Measurements from ENCODE around the gene STK35. TPM values are rescaled to one million over a fixed set of nuclear protein-coding genes. Genes with fewer than 3 reads are reported as not detected.

Gene STK35
- polyA plus RNA-seq, 3 donors: 1.2 to 9.3 (median 2.0) TPM

DNA sequence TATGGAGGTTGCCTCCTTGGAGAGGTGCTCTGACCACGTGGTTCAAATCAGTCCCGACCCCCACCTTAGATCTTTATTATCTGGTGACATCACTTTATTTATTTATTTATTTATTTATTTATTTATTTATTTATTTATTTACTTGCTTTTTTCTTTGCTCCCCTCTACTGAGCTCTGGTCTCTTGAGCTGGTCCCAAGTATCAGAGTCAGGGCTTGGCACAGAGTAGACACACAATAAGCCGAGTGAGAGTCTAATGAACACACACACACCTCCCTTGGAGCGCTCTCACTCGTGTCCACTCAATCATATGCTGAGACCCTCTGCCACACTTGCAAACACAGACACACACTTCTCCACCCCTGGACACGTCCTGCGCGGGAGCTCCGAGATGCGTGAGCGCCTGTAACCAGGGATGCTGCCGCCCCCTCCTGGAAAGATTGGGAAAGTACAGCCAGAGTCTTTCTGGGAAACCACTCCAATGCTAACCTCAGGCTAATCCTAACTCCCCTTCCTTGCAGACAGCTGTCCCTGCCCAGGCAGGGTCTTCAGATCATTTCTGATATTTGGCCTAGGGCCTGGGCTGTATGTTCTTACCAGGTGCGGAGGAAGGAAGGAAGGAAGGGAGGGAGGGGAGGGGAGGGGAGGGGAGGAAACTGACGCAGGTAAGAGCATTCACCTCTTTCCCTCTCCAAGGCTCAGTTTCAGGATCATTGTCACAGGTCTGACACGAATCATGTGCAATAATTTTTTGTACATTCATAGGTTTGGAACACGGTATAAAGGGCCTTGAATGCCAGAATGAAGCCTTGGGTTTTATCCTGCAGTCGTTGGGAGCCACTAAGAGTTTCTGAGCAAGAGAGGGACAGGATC lies 70.9 kb downstream of the STK35 start:
- Histone ChIP-seq H3K36me3 (replicated peaks in 1 of 2; ENCODE audit: control insufficient read depth in 1 of 2, insufficient read depth in 2 of 2, low read length in 2 of 2) (no peaks in the 10 kb centered on the region), H3K9ac (ENCODE audit: insufficient read depth, low read length, poor library complexity, severe bottlenecking) (no peak overlapping the region), H4K20me1 (ENCODE audit: insufficient read depth, low read length) (no peaks in the 10 kb centered on the region), H3K27me3 (ENCODE audit: control insufficient read depth in 2 of 2, insufficient read depth in 2 of 2, low read length in 2 of 2) (no peaks in the 10 kb centered on the region), H3K4me2 (replicated peaks; ENCODE audit: extremely low read depth, low read length, poor library complexity, severe bottlenecking) (no peak overlapping the region), H3K4me1 (ENCODE audit: control insufficient read depth in 1 of 2, insufficient read depth in 2 of 2, low read length in 2 of 2) (no peaks in the 10 kb centered on the region), H3K9me3 (replicated peaks in 1 of 2; ENCODE audit: control insufficient read depth in 1 of 2, insufficient read depth in 1 of 2, low read length in 2 of 2) (no peaks in the 10 kb centered on the region), H3K27ac (ENCODE audit: low read depth in 1 of 2, low read length in 2 of 2) (no peak overlapping the region), H3K79me2 (ENCODE audit: insufficient read depth, low read length) (no peaks in the 10 kb centered on the region), H2AFZ (ENCODE audit: insufficient read depth, low read depth, low read length, poor library complexity, severe bottlenecking) (no peak overlapping the region), H3K4me3 (replicated peaks in 1 of 3; ENCODE audit: low read depth in 2 of 3, low read length in 3 of 3) (no peak overlapping the region)
- Mint-ChIP-seq H3K27ac (peak overlapping the region in 1 of 7 donors; percentile 58), H3K36me3 (no peaks in the 10 kb centered on the region), H3K9me3 (peaks cover 0 to 4% (median 0%) of the 10 kb centered on the region in 7 donors), H3K4me1 (peaks cover 8% of the 10 kb centered on the region), H3K4me3 (peak overlapping the region in 1 of 2 donors; percentile 76), H3K27me3 (ENCODE audit: low read depth in 3 of 3) (peaks cover 7 to 21% (median 16%) of the 10 kb centered on the region in 3 donors)
- TF ChIP-seq, protein P1, sequence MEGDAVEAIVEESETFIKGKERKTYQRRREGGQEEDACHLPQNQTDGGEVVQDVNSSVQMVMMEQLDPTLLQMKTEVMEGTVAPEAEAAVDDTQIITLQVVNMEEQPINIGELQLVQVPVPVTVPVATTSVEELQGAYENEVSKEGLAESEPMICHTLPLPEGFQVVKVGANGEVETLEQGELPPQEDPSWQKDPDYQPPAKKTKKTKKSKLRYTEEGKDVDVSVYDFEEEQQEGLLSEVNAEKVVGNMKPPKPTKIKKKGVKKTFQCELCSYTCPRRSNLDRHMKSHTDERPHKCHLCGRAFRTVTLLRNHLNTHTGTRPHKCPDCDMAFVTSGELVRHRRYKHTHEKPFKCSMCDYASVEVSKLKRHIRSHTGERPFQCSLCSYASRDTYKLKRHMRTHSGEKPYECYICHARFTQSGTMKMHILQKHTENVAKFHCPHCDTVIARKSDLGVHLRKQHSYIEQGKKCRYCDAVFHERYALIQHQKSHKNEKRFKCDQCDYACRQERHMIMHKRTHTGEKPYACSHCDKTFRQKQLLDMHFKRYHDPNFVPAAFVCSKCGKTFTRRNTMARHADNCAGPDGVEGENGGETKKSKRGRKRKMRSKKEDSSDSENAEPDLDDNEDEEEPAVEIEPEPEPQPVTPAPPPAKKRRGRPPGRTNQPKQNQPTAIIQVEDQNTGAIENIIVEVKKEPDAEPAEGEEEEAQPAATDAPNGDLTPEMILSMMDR (IDR thresholded peaks at IDR 0.05): peak; percentile 80
- WGBS (ENCODE audit: insufficient coverage): 18% methylated on average over 12 of the region's 17 CpGs
- intact Hi-C loops (cut with micrococcal nuclease): loop anchor here (2.0 to 5.0 kb wide), 3 partner anchors 165 to 410 kb away; no protein-coding TSS in a partner anchor
- DNase-seq: peak; percentile 46 to 64 (median 57)

DNA sequence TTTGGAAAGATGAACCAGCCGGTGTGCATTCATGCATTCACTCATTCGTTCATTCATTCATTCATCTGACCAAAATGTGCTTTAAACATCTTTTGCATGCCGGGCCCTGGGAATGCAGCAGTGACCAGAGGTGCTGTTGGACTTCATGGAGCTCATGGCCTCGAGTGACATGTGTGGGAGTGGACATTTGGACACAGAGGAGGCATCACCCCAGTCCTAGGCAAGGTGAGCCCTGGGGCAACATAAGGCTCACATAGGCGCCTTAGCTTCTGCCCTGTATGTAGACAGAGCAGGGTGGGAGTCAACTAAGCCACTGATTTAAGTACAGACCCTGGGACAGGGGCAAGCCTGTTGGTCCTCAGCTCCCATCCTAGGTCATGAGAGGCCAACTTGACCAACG lies 71.6 kb downstream of the STK35 start:
- Histone ChIP-seq H2AFZ (ENCODE audit: insufficient read depth, low read depth, low read length, poor library complexity, severe bottlenecking) (no peak overlapping the region), H3K79me2 (ENCODE audit: insufficient read depth, low read length) (no peaks in the 10 kb centered on the region), H3K9ac (ENCODE audit: insufficient read depth, low read length, poor library complexity, severe bottlenecking) (no peak overlapping the region), H3K4me2 (replicated peaks; ENCODE audit: extremely low read depth, low read length, poor library complexity, severe bottlenecking) (no peak overlapping the region), H3K9me3 (replicated peaks in 1 of 2; ENCODE audit: control insufficient read depth in 1 of 2, insufficient read depth in 1 of 2, low read length in 2 of 2) (no peaks in the 10 kb centered on the region), H3K4me3 (replicated peaks in 1 of 3; ENCODE audit: low read depth in 2 of 3, low read length in 3 of 3) (no peak overlapping the region), H3K27me3 (ENCODE audit: control insufficient read depth in 2 of 2, insufficient read depth in 2 of 2, low read length in 2 of 2) (peaks cover 0 to under 1% of the 10 kb centered on the region in 2 donors), H3K36me3 (replicated peaks in 1 of 2; ENCODE audit: control insufficient read depth in 1 of 2, insufficient read depth in 2 of 2, low read length in 2 of 2) (no peaks in the 10 kb centered on the region), H4K20me1 (ENCODE audit: insufficient read depth, low read length) (no peaks in the 10 kb centered on the region), H3K27ac (ENCODE audit: low read depth in 1 of 2, low read length in 2 of 2) (no peak overlapping the region), H3K4me1 (ENCODE audit: control insufficient read depth in 1 of 2, insufficient read depth in 2 of 2, low read length in 2 of 2) (no peaks in the 10 kb centered on the region)
- no peak overlapping the region for H3K27ac Mint-ChIP-seq
- 86% methylated on average over 3 of the region's 6 CpGs for WGBS (ENCODE audit: insufficient coverage)
- intact Hi-C loops (cut with micrococcal nuclease): loop anchor here (2.0 to 5.0 kb wide), 3 partner anchors 166 to 411 kb away; no protein-coding TSS in a partner anchor
- peaks cover 0 to 4% (median 0%) of the 10 kb centered on the region in 7 donors for H3K9me3 Mint-ChIP-seq
- H3K4me3 Mint-ChIP-seq: no peak overlapping the region
- peaks cover 8% of the 10 kb centered on the region for H3K4me1 Mint-ChIP-seq
- H3K27me3 Mint-ChIP-seq (ENCODE audit: low read depth in 3 of 3): peaks cover 9 to 22% (median 16%) of the 10 kb centered on the region in 3 donors
- no peaks in the 10 kb centered on the region for H3K36me3 Mint-ChIP-seq
- DNase-seq: no peak
- TF ChIP-seq, protein P1 (IDR thresholded peaks at IDR 0.05): no peak
